Measurements from ENCODE around the gene ADAM19. TPM values are rescaled to one million over a fixed set of nuclear protein-coding genes. Genes with fewer than 3 reads are reported as not detected.
"Not testable (repeated sequence)": the region's sequence is repeated elsewhere in the genome, so short reads cannot be mapped to it uniquely, and the experiment has no call there.

The ADAM19 gene
- polyA plus RNA-seq, 4 donors = 0.67 to 6.5 (median 2.2) TPM

DNA sequence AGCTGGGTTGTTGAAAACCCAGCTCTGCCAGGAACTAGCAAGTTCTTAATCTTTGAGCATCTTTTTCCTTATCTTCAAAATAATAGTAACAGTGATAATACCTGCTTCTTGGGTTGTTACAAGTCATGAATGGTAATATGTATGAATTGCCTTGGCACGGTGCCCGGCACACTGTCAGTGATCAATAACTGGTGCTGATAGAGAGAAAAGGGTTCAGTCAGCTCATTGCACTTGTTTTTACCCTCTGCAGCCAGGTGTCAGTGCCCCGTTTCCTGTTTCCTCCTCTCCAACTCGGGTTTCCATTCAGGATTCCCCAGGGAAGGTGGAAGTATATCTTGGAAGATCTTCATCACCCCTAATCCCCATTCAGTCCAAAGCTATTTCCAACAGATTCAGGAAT lies 131.4 kb downstream of the ADAM19 start:
- no peak for FAIRE-seq
- Histone ChIP-seq H3K4me3 (ENCODE audit: low read depth in 1 of 3, low read length in 3 of 3) (no peak overlapping the region), H3K4me1 (ENCODE audit: control insufficient read depth in 3 of 3, insufficient read depth in 2 of 3, low read depth in 1 of 3, low read length in 2 of 3) (peaks cover 0 to 9% (median 0%) of the 10 kb centered on the region in 3 donors), H3K27ac (ENCODE audit: low read depth in 1 of 3, low read length in 2 of 3) (no peak overlapping the region), H3K27me3 (ENCODE audit: control insufficient read depth in 3 of 3, insufficient read depth in 3 of 3, low read length in 3 of 3) (no peaks in the 10 kb centered on the region), H3K9me3 (ENCODE audit: control insufficient read depth in 2 of 2, insufficient read depth in 1 of 2, low read depth in 1 of 2, low read length in 1 of 2) (no peaks in the 10 kb centered on the region), H3K36me3 (ENCODE audit: control insufficient read depth in 3 of 3, insufficient read depth in 2 of 3, low read depth in 1 of 3, low read length in 3 of 3) (no peaks in the 10 kb centered on the region)
- 12 to 44% (median 24%) methylated on average over 4 of the region's 4 CpGs for WGBS, 3 donors
- DNase-seq = peak in 1 of 2 donors; percentile 27

- Histone ChIP-seq H3K27ac (ENCODE audit: low read depth in 1 of 3, low read length in 2 of 3) (no peak overlapping the region), H3K9me3 (ENCODE audit: control insufficient read depth in 2 of 2, insufficient read depth in 1 of 2, low read depth in 1 of 2, low read length in 1 of 2) (no peaks in the 10 kb centered on the region), H3K4me3 (ENCODE audit: low read depth in 1 of 3, low read length in 3 of 3) (no peak overlapping the region), H3K27me3 (ENCODE audit: control insufficient read depth in 3 of 3, insufficient read depth in 3 of 3, low read length in 3 of 3) (no peaks in the 10 kb centered on the region), H3K4me1 (ENCODE audit: control insufficient read depth in 3 of 3, insufficient read depth in 2 of 3, low read depth in 1 of 3, low read length in 2 of 3) (peaks cover 0 to 9% (median 0%) of the 10 kb centered on the region in 3 donors), H3K36me3 (ENCODE audit: control insufficient read depth in 3 of 3, insufficient read depth in 2 of 3, low read depth in 1 of 3, low read length in 3 of 3) (no peaks in the 10 kb centered on the region)
- DNase-seq (no peak), FAIRE-seq (no peak)
- WGBS, 3 donors = 66 to 89% (median 80%) methylated on average over 7 of the region's 7 CpGs
Observed at GRCh38 chr5:157443041-157443549, 132.5 kb downstream of the ADAM19 start.

DNA sequence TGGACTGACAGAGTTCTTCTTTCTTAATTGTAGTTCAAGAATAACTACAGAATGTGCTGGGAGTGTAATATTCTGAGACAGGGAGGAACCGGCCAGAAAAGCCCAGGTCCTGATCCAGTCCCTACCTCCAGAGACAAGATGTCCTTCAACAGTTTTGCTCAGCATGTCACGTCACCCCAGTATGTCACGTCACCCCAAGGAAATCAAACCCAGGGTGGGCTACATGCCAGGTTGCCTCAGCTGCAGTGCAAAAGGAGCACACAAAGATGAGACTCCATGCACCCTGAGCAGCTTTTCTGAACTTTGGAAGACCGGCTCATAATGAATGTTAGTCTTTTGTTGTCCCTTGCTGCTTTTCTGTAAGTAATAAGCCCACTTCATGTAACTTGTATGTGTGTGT lies 141.5 kb downstream of the ADAM19 start:
- Histone ChIP-seq H3K9me3 (ENCODE audit: control insufficient read depth in 2 of 2, insufficient read depth in 1 of 2, low read depth in 1 of 2, low read length in 1 of 2) (peaks cover 0 to 3% of the 10 kb centered on the region in 2 donors), H3K4me1 (ENCODE audit: control insufficient read depth in 3 of 3, insufficient read depth in 2 of 3, low read depth in 1 of 3, low read length in 2 of 3) (no peaks in the 10 kb centered on the region), H3K4me3 (ENCODE audit: low read depth in 1 of 3, low read length in 3 of 3) (no peak overlapping the region), H3K27me3 (ENCODE audit: control insufficient read depth in 3 of 3, insufficient read depth in 3 of 3, low read length in 3 of 3) (no peaks in the 10 kb centered on the region), H3K27ac (ENCODE audit: low read depth in 1 of 3, low read length in 2 of 3) (no peak overlapping the region), H3K36me3 (ENCODE audit: control insufficient read depth in 3 of 3, insufficient read depth in 2 of 3, low read depth in 1 of 3, low read length in 3 of 3) (no peaks in the 10 kb centered on the region)
- FAIRE-seq = no peak
- 86 to 96% (median 90%) methylated on average over 4 of the region's 4 CpGs for WGBS, 3 donors
- DNase-seq = no peak

- H3K27ac ChIP-seq (ENCODE audit: low read depth in 1 of 3, low read length in 2 of 3) = no peak overlapping the region
- no peak overlapping the region for H3K4me3 ChIP-seq (ENCODE audit: low read depth in 1 of 3, low read length in 3 of 3)
- peaks cover 0 to 3% of the 10 kb centered on the region in 2 donors for H3K9me3 ChIP-seq (ENCODE audit: control insufficient read depth in 2 of 2, insufficient read depth in 1 of 2, low read depth in 1 of 2, low read length in 1 of 2)
- DNase-seq (peak; percentile 64 to 69), FAIRE-seq (no peak)
- no peaks in the 10 kb centered on the region for H3K36me3 ChIP-seq (ENCODE audit: control insufficient read depth in 3 of 3, insufficient read depth in 2 of 3, low read depth in 1 of 3, low read length in 3 of 3)
- WGBS, 3 donors = 33 to 37% (median 36%) methylated on average over 4 of the region's 4 CpGs
- H3K27me3 ChIP-seq (ENCODE audit: control insufficient read depth in 3 of 3, insufficient read depth in 3 of 3, low read length in 3 of 3) = no peaks in the 10 kb centered on the region
- H3K4me1 ChIP-seq (ENCODE audit: control insufficient read depth in 3 of 3, insufficient read depth in 2 of 3, low read depth in 1 of 3, low read length in 2 of 3) = no peaks in the 10 kb centered on the region
Observed at GRCh38 chr5:157431544-157432200, 143.9 kb downstream of the ADAM19 start.

DNA sequence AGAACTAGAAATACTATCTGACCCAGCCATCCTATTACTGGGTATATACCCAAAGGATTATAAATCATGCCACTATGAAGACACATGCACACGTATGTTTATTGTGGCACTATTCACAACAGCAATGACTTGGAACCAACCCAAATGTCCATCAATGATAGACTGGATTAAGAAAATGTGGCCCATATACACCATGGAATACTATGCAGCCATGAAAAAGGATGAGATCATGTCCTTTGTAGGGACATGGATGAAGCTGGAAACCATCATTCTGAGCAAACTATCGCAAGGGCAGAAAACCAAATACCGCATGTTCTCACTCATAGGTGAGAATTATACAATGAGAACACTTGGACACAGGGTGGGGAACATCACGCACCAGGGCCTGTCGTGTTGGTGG lies 145.7 kb downstream of the ADAM19 start:
- FAIRE-seq; H3K27me3 ChIP-seq (ENCODE audit: control insufficient read depth in 3 of 3, insufficient read depth in 3 of 3, low read length in 3 of 3); H3K36me3 ChIP-seq (ENCODE audit: control insufficient read depth in 3 of 3, insufficient read depth in 2 of 3, low read depth in 1 of 3, low read length in 3 of 3); H3K27ac ChIP-seq (ENCODE audit: low read depth in 1 of 3, low read length in 2 of 3); H3K4me3 ChIP-seq (ENCODE audit: low read depth in 1 of 3, low read length in 3 of 3); H3K4me1 ChIP-seq (ENCODE audit: control insufficient read depth in 3 of 3, insufficient read depth in 2 of 3, low read depth in 1 of 3, low read length in 2 of 3); DNase-seq; H3K9me3 ChIP-seq (ENCODE audit: control insufficient read depth in 2 of 2, insufficient read depth in 1 of 2, low read depth in 1 of 2, low read length in 1 of 2): not testable (repeated sequence)
- WGBS, 3 donors = 94 to 96% (median 94%) methylated on average over 5 of the region's 5 CpGs

Other genes with a start within 250 kb of the ADAM19 start
- gene NIPAL4, start 115.6 kb downstream of the ADAM19 start, polyA plus RNA-seq = under 1 TPM in 2 of 4 donors, not detected in 2; 0.10 to 0.21 TPM
- under 1 TPM in 3 of 4 donors, not detected in 1; 0.15 to 0.96 (median 0.22) TPM for gene SOX30, start 76.7 kb upstream of the ADAM19 start, polyA plus RNA-seq
- 1 to 10 TPM in 1 of 4 donors, under 1 TPM in 1, not detected in 2; 0.22 to 1.2 TPM for gene C5orf52, start 95.8 kb upstream of the ADAM19 start, polyA plus RNA-seq
- gene THG1L, start 155.6 kb upstream of the ADAM19 start, polyA plus RNA-seq = 10 to 100 TPM in 3 of 4 donors, 1 to 10 TPM in 1; 6.0 to 29.6 (median 14.7) TPM
- 1 to 10 TPM; 1.4 to 7.5 (median 2.1) TPM for gene LSM11, start 167.9 kb upstream of the ADAM19 start, polyA plus RNA-seq

Data from small intestine (tissue), 7 donors.